GM18520 (cell line): ENCODE data around the gene DENND1C.
"Not testable (repeated sequence)": the region's sequence is repeated elsewhere in the genome, so short reads cannot be mapped to it uniquely, and the experiment has no call there.

Experiments
- ATAC-seq: cut with Tn5 transposase; IDR thresholded peaks from one replicate; pipeline ENCODE4 v1.9.1; 2021; ENCODE audit not compliant: unreplicated experiment

Gene DENND1C

DNA sequence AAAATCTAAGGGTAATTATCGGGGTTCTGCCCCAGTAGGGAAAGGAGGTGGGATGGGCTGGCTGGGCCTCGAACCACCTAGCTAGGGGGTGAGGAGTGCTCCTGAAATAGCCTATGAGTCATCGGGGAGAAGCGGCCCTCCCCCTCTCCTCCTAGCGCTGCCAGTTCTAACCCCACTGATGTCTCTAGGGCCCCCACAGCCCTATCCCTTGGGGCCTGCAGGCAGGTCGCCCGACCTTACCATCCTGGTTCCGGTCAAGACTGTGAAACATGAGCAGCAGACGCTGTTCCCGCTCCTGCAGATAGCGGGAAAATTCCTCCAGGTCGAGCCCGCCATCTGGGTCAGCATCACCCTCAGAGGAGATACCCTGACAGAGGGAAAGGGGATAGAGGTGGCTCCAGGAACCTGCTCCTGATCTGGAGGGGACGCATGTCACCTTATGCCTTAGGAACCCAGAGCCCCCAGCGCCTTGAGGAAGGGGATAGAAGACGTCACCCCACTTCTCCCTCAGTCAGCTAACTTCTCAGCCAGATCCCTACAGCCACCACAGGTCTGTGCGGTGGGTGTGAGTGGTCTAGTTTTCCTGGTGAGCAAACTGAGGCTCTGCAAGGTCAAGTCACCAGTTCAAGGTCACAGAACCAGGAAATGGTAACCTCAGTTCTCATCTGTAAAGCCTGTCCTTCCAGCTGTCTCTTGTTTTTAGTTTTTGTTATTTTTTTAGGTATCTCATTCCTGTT lies 23.5 kb downstream of the DENND1C start:
- ATAC-seq = no peak

DNA sequence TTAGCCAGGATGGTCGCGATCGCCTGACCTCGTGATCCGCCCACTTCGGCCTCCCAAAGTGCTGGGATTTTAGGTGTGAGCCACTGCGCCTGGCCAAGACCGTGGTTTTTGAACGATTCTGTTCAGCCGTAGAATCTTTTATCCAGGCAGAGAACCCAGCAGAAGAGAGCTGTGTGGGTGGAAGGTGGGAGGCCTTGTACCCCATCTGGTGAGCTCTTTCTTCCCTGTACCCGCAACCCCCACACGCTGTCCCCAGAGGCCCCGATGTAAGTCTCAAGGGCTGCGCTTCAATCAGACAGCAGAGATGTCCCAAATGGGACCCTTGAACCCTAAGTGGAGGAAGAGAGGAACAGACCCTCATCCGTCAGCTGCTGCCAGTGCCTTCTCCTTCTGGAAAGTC lies 25.7 kb downstream of the DENND1C start:
- ATAC-seq = no peak

DNA sequence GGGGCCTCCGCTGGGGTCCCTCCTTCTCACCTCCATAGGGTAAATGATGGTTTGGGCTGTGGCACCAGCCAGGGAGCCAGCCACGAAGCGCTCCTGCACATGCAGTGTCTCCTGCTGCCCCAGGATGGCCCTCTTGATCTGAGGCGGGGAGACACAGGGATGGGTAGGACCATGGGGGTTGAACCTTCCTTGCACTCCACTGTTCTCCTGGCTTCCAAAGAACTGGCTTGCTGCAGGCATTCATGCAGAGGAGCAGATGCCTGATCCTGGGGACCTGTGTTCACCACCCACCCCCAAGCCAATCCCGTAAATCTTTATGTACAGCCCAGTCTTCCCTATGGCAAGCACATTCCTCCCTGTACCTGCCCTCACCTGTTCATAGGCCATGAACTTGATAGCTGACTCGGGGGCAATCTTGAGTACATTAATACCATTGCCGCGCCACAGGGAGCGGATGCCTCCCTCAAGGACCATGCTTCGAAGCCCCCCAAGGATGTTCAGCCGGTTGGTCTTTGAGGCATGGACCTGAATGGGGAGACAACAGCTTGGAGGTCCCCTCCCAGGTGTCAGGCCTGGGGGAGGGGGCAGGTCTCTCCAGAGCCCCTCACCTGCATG lies 27.5 kb downstream of the DENND1C start:
- ATAC-seq = no peak

DNA sequence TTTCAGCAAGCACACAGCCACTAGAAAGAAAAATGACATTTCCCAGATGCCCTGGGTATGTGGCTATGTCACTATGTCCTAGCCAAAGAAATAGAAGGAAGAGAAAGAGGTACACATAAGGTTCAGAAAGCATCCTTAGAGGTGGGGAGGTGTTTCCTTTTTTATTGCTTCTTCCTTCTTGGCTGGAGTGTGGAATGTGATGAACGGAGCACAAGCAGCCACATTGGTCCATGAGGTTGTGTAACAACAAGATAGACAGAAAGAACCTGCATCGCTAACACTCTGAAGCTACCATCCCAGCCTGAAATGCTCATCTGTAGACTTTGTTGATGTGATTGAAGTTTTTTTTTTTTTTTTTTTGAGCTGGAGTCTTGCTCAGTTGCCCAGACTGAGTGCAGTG lies 28.7 kb downstream of the DENND1C start:
- no peak for ATAC-seq

DNA sequence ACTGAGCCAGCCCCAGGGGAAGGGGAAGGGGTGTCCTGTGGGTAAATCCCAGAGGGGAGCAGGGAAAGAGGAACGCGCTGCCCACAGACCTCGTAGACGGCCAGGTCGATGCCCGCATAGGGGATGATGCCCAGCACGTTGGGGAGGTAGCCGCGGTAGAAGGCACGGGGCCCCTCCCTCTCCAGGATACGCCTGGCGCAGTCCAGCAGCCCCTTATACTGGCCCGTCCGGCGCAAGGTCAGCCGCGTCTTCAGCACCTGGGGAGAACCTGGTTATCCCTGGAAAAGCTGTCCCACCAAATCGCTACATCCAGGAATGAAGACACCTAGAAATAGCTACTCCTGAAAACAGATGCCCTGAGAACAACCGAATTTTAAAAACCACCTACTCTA lies 29.4 kb downstream of the DENND1C start:
- no peak for ATAC-seq

DNA sequence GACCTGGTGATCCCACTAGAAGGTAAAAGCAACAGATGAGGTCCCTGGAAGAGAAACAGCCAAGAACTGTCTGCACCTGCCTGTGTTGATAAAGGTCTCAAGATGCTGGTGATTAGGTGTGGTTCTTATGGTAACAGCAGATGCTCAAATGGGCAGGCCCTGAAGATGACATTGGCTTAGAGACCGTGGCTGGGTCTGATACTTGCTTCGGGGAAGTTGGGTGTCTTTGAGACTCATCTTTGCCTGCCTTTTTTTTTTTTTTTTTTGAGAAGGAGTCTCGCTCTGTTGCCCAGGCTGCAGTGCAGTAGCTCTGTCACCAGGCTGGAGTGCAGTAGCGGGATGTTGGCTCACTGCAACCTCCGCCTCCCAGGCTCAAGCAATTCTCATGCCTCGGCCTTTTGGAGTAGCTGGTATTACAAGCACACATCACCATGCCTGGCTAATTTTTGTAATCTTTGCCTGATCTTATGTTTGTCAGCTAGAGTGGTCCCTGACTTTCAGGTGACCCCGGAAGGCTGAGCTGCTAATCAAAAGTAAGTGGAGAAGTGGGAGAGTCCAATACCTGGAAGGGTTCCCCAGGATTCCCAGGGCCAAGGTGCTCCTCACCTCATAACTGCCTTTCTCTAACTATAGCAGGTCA lies 29.9 kb downstream of the DENND1C start:
- no peak for ATAC-seq

DNA sequence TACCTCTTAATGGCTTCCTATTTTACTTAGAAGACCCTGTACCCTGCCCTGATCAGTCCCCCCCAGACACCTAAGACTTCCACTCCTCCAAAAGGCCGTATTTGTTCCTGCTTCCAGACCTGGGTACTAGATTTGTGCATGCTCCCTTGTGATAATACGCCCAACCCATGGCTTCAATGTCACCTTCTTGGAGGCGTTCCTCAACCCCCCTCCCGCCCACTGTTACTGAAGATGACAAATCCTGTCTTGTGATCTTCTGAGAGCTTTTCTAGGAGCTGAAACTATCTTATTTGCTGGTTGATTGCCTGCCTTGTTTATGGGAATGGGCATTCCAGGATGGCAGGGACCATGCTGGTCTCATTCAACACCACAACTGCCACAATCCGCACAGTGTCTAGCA lies 31.4 kb downstream of the DENND1C start:
- ATAC-seq = no peak

DNA sequence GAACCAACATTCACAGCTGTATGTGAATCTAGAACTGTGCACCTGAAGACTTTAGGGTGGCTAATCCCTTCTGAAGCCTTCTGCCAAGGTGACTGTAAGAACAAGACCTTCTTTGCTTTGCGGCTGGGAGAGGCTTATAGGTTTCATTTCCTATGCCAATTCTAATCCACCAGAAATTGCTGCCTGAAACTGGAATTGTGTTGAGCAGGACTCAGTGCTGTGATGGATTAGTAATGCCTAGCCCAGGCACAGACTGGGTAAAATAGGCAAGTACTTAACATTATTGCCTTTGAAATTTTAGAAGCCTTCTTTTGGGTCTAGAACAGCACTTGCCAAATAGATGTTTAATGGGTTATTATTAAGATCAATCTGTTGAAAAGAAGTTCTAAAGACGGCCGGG lies 33.5 kb downstream of the DENND1C start:
- ATAC-seq = no peak

DNA sequence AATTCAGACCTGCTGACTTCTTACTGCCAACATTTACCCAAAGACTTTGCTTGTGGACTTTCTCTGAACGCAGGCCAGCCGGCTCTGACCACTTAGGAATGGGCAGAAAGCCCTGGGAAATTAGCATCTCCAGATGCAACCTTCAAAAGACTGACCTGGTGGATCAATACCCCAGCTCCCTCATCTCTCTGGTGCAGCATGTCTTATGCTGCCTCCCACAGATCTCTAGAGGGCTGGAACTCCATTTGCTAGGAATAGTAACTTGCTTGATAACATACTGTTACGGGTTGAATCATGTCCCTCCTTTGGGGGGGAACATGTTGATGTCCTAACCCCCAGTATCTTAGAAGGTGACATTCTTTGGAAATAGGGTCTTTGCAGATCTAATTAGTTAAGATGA lies 35.1 kb downstream of the DENND1C start:
- ATAC-seq = no peak

DNA sequence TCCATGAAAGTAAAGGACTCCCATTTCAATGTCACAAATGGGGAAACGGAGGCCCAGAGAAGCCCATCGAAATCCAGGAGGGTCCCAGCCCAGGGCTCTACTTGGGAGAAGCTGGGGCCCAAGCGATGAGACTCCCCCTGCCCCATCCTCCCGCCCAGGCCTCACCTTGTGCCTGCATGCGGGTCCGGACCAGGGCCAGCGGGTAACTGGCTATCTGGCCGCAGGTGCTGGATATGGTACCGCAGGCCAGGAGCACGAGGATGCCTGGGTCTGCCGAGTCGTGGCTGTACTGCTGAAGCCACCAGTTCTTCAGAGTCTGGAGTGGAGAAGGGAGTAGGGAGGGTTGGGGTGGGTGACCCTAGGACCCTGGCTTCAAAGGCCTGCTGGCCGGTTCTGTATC lies 37.6 kb downstream of the DENND1C start:
- ATAC-seq = no peak

DNA sequence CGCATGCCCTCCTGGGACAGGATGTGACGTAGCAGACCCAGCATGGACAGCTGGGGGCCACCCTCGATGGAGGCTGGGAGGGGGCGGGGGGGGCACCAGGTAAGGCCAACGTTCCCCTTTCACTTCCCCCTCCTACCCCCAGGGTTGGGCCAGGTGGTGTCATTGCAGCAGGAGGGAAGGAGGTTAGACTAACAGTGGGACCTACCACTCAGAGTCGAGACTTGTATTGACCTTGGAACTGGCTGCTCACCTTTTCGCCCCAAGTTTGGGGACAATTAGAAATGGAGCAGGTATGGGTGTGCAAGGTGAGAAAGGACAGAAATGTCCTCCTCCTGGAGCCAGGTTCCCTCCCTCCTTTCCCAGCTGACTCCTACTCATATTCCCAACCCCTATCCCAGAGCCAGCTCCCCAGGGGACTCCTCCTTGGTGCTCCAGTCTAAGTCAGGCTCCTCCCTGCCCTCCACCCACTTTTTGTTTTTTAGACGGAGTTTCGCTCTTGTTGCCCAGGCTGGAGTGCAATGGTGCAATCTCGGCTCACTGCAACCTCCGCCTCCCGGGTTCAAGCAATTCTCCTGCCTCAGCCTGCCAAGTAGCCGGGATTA lies 39.4 kb downstream of the DENND1C start:
- no peak for ATAC-seq

DNA sequence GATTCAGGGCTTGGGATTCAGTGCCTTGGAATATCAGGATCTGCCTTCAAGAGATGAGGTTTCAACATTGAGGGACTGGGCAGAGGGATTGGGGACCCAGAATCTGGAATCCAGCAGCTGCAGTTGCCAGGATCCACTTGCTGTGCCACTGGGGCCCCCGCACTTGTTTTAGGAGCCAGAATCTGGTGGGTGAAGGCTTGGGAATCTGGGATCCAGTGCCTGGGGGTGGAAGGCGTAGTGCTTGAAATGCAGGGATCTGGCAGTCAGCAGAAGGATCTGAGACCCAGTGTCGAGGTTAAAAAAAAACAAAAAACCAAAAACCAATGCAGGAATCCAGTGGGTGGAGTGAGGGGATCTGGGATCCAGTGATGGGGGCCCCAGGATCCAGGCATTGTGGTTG lies 40.7 kb downstream of the DENND1C start:
- no peak for ATAC-seq

DNA sequence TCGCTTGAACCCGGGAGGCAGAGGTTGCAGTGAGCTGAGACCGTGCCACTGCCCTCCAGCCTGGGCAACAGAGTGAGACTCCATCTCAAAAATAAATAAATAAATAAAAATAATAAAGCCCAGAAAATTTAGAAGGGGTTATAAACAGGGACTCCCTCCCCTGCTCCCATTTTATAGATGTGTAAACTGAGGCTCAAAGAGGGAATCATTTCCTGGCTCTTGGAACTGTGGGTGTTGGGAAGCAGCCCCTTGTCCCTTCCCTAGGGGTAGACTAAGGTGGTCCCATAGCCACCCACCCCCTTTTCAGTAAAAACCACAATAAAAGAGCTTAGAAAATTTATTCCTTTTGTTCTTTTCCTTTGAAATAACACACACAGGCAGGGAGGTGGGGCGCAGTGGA lies 41.8 kb downstream of the DENND1C start:
- no peak for ATAC-seq

DNA sequence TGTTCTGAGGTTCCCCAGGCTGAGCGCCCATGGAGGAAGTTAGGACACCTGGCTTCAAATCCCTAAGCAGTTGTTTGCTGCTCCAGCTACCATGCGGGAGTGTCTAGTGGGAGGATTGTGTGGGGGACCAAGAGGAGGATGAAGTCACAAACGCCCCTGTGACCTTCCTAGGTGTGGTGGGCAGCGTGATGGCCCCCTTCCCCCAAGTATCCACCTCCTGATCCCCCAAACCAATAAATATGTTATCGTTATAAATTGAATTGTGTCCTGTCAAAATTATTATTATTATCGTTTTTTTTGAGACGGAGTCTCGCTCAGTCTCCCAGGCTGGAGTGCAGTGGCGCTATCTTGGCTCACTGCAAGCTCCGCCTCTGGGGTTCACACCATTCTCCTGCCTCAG lies 47.9 kb downstream of the DENND1C start, which contains the start of gene SLC25A41:
SLC25A41 (minus strand) TSS at position 101 of the 400 bp plus-strand sequence; CDS start at position 31, 70 bp downstream.
- no peak for ATAC-seq

DNA sequence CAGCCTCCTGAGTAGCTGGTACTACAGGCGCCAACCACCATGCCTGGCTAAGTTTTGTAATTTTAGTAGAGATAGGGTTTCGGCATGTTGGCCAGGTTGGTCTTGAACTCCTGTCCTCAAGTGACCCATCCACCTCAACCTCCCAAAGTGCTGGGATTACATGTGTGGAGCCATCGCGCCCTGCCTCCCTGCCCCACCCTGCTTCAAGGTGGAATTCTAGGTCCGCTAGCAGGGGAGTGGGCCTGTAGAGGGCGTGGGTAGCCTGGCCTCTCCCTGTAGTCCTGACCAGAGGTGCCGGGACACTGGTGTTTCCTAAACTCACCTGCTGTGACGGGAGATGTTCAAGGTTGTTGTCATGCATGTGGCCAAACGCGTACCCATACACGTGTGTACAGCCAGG lies 48.4 kb downstream of the DENND1C start:
- ATAC-seq = no peak

DNA sequence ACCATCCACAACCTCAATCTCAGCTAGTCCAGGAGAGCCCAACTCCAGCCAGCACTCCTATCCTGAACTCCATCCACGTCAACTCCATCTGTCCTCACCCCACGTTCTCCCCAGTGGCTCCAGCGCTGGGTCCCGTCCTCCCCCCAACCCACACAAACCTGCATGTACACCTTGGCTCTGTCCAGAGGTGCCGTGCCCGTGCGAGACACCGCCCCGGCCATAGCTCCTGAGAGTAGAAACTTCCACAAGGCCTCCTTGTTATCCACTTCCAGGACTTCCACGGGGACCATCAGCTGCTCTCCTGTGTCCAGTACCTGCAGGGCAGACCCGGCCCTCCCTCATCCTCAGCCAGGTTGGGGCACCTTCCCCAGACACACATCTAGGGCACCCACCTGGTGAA lies 49.7 kb downstream of the DENND1C start:
- ATAC-seq = no peak

DNA sequence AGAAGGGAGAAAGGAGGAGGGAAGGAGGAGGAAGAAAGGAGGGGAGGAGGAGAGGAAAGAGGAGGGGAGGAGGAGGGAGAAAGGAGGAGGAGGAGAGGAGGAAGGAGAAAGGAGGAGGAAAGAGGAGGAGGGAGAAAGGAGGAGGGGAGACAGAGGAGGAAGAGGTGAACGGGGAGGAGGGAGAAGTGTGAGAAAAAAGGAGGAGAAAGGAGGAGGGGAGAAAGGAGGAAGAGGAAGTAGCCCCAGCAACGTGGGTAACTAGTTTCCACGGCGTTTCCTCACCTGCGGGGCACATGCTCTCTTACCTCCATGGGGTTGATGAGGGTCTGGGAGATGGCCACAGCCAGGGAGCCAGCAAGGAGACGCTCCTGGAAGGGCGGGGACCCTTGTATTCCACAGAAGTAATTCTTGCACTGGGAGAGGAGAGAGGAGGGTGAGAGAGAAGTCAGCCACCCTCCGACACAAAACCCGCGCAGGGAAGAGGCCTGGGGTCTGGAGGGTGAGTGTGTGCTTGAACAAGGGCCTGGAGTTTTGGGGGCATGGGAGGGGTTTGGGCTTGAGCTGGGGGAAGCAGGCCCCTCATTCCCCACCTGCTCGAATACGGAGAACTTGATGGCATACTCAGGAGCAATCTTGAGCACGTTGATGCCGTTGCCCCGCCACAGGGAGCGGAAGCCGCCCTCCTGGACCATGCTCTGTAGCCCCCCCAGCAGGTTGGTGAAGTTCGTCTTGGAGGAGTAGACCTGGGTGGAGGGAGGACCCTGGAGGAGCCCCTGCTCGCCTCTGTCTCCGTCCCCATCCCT lies 52.0 kb downstream of the DENND1C start:
- ATAC-seq = no peak

DNA sequence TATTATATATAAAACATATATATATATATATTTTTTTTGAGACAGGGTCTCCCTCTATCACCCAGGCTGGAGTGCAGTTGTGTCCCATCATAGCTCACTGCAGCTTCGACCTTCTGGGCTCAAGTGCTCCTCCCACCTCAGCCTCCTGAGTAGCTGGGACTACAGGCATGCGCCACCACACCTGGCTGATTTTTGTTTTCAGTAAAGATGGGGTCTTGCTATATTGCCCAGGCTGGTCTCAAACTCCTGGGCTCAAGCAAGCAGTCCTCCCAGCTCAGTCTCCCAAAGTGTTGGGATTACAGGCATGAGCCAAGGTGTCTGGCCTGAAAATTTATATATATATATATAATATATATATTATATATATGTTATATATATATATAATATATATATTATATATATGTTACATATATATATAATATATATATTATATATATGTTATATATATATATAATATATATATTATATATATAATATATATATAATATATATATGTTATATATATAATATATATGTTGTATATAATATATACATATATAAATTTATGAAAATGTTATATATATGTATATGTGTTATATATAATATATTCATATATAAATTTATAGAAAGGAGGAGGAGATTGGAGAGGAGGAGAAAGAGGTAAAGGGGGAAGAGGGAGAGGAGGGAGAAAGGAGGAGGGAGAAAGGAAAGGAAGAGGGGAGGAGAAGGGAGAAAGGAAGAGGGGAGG lies 52.7 kb downstream of the DENND1C start:
- not testable (repeated sequence) for ATAC-seq

DNA sequence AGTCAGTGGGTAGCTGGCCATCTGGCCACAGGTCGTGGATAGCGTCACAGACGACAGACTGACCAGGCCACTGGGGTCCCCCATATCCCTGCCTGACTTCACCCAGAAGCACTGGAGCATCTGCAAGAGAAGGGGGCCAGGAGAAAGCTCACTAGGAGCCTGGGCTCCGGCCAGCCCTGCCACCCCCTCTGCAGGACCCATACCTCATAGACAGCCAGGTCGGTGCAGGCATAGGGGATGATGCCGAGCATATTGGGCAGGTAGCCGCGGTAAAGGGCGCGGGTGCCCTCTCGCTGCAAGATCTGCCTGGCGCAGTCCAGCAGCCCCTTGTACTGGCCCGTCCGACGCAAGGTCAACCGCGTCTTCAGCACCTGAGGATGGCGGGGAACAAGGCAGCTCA lies 54.5 kb downstream of the DENND1C start:
- ATAC-seq = no peak
